GM20000 (cell line): ENCODE measurements around the gene ENPP3.

Experiments
- DNase-seq: peaks from one replicate; pipeline ENCODE4 v3.0.0; 2012; ENCODE audit warnings: low spot score
- TF ChIP-seq, protein P1 (sequence below): IDR thresholded peaks from 2 replicates; pipeline ENCODE4 v1.5.1; 2012; ENCODE audit warnings: mild to moderate bottlenecking, control low read depth; ENCODE audit errors: extremely low read depth, missing control alignments

The ENPP3 gene

DNA sequence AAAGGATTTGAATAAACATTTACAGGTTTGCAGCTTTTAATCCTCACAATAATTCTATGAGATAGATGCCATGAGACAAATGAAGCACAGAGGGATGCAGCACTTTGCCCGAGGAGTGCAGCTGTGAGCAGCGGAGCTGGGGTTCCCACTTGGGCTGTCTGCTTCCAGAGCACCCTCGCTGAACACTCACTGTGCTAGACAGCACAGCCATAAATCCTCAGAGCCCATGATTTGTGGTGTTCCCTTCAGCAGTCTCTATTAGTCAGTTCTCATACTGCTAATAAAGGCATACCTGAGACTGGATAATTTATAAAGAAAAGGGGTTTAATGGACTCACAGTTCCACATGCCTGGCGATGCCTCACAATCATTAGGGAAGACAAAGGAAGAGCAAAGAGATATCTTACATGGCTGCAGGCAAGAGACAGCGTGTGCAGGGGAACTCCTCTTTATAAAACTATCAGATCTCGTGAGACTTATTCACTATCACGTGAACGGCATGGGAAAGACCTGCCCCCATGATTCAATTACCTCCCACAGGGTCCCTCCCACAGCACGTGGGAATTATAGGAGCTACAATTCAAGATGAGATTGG lies 99.0 kb downstream of the ENPP3 start:
- DNase-seq = no peak
- TF ChIP-seq, protein P1, sequence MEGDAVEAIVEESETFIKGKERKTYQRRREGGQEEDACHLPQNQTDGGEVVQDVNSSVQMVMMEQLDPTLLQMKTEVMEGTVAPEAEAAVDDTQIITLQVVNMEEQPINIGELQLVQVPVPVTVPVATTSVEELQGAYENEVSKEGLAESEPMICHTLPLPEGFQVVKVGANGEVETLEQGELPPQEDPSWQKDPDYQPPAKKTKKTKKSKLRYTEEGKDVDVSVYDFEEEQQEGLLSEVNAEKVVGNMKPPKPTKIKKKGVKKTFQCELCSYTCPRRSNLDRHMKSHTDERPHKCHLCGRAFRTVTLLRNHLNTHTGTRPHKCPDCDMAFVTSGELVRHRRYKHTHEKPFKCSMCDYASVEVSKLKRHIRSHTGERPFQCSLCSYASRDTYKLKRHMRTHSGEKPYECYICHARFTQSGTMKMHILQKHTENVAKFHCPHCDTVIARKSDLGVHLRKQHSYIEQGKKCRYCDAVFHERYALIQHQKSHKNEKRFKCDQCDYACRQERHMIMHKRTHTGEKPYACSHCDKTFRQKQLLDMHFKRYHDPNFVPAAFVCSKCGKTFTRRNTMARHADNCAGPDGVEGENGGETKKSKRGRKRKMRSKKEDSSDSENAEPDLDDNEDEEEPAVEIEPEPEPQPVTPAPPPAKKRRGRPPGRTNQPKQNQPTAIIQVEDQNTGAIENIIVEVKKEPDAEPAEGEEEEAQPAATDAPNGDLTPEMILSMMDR = no peak

DNA sequence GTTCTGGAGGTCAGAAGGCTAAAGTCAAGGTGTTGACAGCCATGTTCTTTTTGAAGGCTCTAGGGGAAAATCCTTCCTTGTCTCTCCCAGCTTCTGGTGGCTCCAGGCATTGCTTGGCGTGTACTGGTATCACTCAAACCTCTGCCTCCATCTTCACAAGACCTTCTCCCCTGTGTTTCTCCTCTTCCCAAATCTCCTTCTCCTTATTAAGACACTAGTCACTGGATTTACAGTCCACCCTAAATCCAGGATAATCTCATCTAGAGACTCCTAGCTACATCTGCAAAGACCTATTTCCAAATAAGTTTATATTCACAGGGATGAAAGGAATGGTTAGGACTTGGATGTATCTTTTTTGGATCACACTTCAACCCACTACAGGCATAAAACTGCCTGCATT lies 99.7 kb downstream of the ENPP3 start:
- TF ChIP-seq, protein P1 = no peak
- DNase-seq = no peak

DNA sequence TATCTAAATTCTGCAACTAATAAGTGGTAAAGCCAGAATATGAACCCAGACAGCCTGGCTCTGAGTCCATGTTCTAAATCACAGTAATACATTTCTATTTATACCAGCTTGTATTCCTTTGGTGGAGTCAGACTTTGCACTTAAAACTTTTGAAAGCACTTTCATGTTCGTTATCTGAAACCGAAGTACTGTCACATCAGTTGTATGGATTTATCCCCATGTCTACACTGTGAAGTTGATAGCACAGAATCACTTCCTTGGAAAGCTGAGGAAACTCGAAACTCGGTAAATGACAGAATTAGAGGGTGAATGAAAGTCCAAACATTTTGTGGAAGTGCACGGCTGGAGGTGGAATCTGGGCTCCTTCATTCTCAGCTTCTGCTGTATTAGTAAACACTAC lies 102.0 kb downstream of the ENPP3 start:
- TF ChIP-seq, protein P1 = no peak
- DNase-seq = no peak

DNA sequence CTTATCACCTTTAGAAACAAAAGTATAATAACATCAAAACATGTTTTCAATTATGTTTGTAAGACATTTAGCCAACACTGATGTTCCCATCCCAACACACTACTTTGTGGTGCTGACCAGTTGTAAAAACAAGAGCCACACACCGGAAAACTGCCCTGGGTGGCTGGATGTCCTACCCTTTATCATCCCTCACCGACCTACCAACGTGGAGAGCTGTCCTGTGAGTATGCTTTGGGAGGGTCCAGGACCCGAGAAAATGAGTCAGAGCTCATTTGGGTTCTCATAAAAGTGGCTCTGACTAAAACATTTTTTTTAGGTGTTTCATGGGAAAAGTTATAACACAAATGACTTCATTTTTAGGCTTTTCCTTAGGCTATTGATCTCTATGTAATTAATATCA lies 103.1 kb downstream of the ENPP3 start:
- TF ChIP-seq, protein P1 = no peak
- no peak for DNase-seq

DNA sequence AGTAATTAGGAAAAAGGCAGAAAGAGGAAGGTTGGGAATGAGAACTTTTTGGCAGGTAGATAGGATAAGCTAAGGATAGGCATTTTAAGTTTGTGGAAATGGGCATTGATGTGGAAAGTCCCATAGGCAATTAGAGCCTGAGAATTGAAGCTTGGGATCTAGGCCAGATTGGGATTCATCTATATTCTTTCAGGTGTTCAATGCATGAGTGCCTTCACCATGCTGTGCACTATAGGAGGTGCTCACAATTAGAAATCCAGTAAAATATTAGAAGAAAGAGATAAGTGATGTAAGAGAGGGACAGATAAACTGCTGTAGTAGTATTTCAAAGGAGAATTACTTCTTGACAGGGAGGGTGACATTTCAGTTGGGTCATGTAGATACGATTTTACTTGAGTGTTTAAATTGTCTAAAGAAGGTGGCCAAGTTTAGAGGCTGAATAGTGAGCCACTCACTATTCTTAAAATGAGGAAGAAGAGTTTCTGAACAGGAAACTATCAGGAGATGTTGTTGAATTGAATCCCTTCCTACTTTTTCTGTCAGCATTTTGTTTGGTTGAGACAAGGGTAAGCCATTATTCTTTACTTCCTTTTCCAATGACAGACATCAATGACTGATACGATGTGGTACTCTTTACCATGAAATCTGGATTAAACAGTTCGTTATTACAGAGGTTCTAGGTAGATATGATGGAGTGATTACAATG lies 104.7 kb downstream of the ENPP3 start:
- no peak for DNase-seq
- TF ChIP-seq, protein P1 = no peak

DNA sequence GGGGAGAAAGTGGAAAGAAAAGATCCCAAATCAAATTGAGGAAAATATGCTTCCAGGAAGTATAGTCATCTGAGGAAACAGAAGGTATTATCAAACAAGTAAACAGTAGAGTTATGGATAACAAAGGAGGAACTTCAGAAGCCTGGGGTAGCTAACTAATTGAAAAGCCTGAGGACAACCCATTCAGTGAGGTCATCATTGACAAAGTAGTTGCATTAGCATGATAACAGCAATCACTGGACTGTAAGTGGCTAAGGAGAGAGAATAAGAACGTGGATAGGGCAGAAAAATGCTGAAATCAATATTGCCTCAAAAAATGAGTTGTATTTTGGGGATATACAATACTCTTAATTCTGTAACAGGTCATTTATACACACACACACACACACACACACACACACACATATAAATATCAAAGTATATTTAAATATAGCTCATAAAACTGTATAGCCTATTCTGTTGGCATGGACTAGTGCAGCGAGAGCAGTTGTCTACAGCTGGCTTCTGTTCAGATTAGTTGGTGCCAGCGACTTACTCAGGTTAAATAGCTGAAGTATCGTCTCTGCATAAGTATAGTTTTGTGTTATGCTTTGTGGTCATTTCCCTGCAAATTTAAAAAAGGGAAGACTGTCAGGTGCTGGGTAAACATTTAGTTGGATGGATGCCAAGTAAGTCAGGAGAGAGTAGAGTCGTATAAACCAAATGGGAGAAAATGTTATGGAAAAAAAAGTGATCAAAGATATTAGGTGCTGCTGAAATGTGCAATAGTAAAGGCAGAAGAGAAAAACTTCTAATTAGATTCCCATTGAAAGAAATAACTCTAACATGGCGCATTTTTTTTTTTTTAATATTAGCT lies 107.6 kb downstream of the ENPP3 start:
- DNase-seq = no peak
- TF ChIP-seq, protein P1 = no peak

DNA sequence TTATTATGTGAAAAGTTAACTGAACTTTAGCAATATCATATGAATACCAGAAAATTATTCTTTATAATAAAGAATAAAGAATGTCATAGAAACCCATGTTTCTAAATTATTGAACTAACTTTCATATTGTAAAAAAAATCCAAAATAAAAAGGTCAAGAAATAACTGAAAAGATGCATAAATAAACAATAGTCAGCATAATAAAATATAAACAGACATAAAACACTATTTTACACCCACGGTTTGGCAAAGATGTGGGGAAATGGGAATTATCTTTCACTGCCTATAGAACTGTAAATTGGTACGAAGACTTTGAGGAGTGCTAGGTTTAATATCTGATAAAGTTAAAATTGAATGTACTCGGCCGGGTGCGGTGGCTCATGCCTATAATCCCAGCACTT lies 108.4 kb downstream of the ENPP3 start:
- TF ChIP-seq, protein P1 = no peak
- no peak for DNase-seq
